Measurements from ENCODE around the gene RACGAP1.

Gene RACGAP1

GRCh38 chr12:49944046-49944445 is 81.2 kb downstream of the RACGAP1 start:
- no peak for DNase-seq (ENCODE audit: low read depth in 1 of 2, low spot score in 1 of 2)

- no peak for DNase-seq (ENCODE audit: low read depth in 1 of 2, low spot score in 1 of 2)
Measured at GRCh38 chr12:49943625-49943960, 81.7 kb downstream of the RACGAP1 start.

- no peak for DNase-seq (ENCODE audit: low read depth in 1 of 2, low spot score in 1 of 2)
Measured at GRCh38 chr12:49942921-49943624, 82.2 kb downstream of the RACGAP1 start.

- no peak for DNase-seq (ENCODE audit: low read depth in 1 of 2, low spot score in 1 of 2)
Measured at GRCh38 chr12:49942512-49942893, 82.8 kb downstream of the RACGAP1 start.

GRCh38 chr12:49941556-49942511 is 83.5 kb downstream of the RACGAP1 start:
- DNase-seq (ENCODE audit: low read depth in 1 of 2, low spot score in 1 of 2): no peak

GRCh38 chr12:49939707-49940106 is 85.6 kb downstream of the RACGAP1 start:
- DNase-seq (ENCODE audit: low read depth in 1 of 2, low spot score in 1 of 2): no peak

- no peak for DNase-seq (ENCODE audit: low read depth in 1 of 2, low spot score in 1 of 2)
Measured at GRCh38 chr12:49939307-49939706, 86.0 kb downstream of the RACGAP1 start.

Measured in stimulated activated CD4-positive, alpha-beta T cell treated with anti-CD3 and anti-CD28 coated beads, Interleukin-15, amount 100 ng/mL, for 1 hour (primary cell).